GM21528 (cell line): Measurements from ENCODE around the gene GALNT3.

Experiments
- ATAC-seq: cut with Tn5 transposase; IDR thresholded peaks from one replicate; pipeline ENCODE4 v1.9.1; 2021; ENCODE audit warnings: mild to moderate bottlenecking, moderate library complexity; ENCODE audit not compliant: unreplicated experiment, low FRiP score

The GALNT3 gene

DNA sequence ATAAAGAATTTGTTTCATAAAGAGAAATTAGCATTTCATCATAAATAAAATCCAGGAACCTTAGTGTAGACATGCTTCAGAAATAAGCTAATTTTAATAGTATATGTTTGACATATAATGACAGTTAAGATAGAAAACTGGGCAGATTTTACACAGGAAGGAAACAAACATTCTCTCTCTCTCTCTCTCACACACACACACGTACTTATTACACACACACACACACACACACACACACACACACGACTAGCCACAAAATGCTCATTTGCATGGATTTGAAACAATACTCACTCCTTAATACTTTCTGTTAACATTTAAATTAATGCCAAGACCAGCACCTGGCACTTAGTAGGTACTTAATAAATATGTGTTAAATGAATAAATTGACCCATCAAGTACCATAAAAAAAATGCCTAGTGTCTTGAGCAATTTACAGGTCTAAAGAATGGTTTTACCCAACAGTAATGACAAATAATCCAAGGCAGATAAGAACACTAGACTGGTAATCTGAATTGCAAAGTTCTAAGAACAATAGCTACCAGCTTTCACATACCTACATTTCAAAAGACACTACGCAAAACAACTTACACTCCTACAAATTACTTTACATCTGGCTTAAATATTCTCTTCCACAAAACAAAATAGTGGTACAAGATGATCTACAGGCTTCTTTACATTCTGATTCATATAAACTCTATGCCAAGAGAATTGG is 2.9 kb upstream of the GALNT3 start:
- ATAC-seq = no peak

DNA sequence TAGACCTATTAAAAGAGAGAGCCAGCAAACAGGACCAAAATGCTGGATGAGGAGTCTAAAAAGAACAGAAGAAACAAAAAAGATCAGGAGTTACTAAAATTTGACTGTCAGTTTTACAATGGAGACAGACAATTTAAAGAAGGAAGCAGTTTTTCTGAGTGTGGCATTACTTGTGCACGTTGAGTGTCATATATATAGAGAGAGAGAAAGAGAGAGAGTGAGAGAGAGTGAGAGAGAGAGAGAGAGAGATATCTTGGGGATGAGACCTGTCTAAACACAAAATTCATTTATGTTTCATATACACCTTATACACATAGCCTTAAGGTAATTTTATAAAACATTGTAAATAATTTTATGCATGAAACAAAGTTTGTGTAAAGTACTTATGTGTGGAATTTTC is 2.1 kb upstream of the GALNT3 start:
- no peak for ATAC-seq

DNA sequence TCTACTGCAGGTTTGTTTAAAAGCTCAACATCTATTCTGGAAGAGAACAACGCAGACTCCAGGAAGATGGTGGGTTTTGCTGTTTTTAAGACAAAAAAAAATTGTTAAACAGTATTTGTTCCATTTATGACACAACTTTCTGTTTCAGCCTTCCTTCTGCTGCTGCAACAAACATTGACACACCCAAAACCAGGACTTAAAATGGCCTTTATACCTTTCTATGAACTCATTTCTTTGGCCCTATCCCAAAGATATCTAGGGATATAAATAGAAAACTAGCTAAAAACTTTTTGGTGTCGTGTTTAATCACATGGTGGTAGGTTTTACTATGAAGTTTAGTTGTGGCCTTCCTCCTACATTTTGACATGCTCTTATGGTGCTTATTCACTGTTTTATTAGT is 964 bp upstream of the GALNT3 start:
- ATAC-seq = peak; percentile 26

DNA sequence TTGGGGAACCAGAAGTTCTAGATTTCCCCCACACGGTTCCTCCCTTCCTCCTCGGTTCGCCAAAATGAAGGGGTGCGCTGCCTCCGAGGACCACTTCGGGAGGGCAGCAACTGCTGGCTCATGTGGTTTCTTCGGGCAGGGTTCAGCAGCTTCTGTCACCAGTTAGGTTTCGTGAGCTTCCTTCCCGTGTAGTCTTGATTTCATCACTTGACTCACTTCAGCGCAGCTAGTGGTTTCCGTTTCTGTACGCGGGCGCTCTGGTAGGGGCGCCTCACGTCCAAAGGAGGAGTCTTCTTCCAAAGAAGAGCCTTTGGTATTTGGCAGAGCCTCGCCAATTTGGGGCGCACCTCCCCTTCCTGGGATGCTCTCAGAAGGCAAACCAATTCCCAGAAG is 485 bp upstream of the GALNT3 start:
- peak; percentile 99 for ATAC-seq

DNA sequence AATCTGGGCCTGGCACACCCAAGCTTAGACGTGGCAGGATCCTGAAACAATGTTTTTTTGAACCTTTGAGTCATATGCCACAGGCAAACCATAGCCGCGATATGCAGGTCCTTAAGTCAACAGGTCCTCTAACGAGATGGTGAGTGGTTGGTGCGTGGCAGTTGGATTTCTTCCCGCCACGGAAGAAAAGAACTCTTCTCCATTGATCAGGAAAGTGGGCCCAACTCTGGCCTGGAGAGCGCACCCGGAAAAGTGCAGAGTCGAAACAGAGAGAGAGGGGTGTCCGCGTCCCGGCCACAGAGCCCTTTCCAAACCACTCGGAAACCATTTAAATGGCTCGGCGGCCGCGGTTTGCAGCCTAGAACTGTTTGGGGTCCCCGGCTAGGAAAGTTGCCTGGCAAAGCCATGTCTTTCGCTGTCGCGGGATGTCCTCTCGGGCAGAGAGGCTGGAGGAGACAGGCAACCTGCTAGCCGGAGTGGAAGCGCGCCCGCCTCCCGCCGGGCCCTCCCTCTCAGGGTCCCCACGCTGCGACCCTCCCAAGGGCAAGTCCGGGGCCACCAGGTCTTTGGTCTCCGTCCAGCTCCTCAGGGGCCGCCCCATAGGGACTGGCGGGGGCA is 777 bp downstream of the GALNT3 start:
- peak; percentile 5 for ATAC-seq

DNA sequence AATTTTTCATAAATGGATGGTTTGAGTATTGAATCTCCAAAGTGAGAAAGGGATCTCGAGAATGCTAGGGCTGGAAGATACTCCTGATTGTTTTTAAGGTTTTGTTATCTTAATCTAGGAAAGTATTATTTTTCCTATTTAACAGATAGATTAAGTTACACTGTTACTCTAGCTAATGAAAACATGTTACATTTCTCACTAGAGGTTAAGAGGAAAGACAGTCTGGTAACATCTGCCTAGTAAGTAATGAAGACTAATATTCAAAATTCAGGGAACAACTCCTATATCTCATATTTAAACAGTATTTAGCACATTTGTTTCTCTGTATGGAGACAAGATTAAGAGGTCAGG is 2.0 kb downstream of the GALNT3 start:
- ATAC-seq = no peak

DNA sequence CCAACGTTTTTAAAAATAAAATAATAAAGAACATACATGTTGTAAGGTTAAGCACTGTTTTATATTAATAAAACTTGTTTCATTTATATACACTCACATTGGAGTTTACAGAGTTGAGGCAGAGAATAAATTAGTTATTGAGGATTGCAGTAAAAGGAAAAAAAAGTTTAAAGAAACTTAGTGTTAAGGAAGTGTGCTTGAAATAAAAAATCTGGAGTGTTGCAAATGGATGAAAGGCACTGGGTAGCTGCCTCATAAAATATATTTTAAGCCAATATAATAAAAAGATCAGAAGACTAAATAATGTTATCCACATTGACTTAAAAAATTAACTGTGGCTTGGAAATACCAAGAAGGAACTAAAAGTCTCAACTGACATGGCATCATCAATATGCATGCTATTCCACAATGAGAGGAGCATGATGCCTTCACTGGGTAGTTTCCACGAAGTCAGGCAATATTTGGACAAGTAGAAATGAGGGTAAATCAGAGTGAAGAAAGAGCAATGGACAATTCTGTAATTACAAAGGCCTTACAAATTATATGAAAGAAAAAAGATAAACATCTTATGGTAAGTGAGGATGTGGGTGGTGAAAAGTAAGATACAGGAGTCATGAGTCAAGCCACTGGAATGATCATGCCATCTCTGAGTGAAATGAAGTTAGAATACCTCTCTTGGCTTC is 2.5 kb downstream of the GALNT3 start:
- no peak for ATAC-seq

DNA sequence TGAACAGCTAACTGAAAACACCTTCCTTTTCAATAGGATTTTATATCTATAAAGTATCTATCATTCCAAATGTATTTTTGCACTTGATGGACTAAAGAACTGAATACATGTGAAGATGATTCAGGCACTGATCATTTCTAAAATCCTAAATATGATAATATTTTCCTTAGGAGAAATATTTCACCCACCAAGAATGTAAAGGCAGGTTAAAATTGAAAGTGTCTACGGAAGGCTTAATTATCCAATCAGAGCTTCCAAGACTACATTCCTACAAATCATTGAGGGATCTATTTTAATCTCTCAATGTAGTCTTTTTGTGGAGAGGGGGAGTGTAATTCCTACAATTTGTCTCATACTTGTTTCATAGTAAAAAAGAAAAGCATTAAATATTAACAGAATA is 3.6 kb downstream of the GALNT3 start:
- no peak for ATAC-seq

DNA sequence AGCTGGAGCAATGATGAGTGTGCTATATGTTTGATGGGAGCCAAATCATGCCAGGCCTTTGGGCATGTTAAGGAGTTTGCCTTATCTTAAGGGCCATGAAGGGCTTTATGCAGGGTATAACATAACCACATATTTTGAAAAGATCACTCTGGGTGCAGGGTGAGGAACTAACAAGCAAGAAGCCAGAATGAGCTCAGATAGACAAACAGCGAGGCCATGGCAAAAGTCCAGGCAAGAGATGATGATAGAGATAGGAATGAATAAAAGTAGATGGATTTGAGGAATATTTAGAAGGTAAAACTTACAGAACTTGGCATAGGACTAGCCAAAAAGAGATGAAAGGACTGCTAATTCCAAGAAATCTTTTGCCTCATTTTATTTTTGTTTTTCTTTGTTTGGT is 6.7 kb downstream of the GALNT3 start:
- ATAC-seq = no peak

DNA sequence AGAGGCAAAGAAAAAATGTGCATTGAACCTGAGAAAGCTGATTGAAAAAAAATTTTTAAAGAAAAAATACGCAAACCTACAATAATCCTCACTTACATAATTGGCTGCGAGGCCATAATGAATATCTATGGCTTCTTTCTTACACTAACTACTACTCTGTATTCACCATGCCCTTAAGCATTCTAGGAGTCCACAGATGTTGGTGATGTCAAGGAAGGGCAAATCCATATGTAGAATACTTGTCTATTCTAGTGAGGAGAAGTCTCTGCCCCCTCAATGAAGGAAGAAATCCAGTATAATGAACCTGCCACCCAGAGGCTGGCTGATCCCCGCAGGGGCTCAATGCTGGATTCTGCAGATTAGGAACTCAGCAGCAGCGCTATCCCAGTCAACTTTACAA is 14.3 kb downstream of the GALNT3 start:
- ATAC-seq = no peak

DNA sequence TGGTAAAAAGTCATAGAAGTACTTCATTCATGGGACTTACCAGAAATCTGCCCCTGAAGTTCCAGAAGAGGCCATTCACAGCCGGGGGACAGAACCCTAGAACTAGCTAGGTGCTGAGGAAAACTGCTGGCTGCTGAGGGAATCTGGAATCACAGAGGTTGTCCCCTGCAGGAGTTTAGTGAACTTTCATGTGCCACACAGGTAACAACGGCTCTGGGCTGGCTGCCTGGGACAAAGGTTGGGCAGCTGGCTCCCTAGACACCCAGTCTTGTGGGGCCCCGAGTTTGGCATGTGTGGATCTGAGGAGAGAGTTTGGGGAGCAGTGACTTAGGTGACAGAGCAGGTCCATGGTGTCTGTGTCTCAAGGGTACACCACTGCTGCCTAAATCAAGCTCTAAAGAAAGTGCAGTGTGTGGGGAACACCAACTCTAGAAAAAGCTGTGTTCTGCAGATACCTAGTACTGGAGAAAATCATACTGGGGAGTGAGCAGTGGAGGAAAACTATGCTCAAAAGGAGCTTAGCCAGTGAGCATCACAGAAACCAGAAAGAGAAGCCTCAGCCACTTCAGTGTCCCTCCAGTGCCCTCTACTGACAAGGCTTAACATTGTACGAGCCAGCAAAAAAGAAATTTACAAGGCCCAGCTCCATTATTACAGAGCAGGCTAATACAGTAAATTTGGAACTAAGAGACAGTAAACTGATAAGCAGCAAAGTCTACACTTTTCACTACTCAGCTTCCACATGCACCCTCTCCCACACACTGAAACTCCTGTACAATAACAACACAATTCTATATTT is 15.2 kb downstream of the GALNT3 start:
- no peak for ATAC-seq

DNA sequence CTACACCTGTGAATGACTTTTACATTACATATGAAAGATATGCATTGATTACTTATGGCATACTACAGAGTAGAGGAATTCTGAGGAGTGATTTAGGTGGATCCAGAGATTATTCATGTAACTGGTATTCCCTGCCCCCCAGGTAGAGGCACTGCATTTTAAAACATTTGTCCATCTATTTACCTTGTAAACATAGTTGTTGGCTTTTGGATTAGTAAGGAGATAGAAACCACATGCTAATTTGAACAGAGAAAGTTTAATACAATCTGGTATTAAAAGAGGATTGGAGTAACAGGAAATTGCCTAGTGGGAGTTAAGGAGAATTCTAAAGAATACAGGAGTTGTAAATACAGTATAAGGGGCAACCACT is 15.9 kb downstream of the GALNT3 start:
- ATAC-seq = no peak

DNA sequence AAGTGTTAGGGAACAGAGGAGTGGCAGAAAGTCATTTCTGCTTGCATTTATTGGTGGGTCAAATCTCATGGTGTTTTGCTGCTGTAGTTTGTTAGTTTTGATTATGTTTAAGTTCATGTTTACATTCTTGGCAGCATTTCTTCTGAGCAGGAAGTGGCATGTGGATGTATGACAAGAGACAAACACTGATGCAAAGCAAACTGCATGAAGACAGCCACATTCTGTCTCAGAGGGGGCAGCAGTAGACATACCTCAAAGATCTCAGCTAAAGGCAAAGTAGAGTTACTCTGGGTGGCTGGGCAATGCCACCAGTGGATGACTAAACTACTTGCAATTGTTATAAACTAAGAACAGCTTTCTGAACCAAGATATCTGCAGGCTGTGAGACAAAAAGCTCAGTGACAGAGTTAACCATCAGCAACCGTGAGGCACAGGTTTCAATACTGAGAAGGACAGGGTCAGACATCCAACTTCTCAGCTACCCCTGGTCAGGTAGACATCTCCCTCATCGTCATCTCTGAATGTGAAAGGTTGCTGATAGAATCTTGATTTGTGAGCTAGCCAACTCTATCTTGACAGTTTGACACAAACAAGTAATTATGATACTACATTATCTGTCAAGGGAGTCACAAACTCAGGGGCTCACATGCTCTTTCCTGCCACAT is 16.4 kb downstream of the GALNT3 start:
- no peak for ATAC-seq

DNA sequence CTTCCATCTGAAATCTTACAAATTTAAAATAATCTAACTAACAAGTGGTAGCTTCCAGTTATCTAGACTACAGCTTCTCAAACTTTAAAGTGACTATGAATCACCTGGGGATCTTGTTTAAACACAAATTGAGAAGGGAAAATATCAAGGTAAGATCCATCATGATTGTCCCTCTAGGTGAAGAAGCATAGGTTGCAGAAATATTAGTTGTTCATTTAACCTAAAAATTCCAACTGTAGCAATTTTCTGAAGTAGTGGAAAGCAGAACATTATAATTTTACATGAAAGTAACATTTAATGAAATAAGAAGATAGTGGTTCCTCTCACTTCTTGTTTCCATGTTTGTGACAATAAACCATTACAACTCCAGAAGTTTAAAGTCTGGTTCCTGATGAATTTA is 17.3 kb downstream of the GALNT3 start:
- ATAC-seq = no peak

DNA sequence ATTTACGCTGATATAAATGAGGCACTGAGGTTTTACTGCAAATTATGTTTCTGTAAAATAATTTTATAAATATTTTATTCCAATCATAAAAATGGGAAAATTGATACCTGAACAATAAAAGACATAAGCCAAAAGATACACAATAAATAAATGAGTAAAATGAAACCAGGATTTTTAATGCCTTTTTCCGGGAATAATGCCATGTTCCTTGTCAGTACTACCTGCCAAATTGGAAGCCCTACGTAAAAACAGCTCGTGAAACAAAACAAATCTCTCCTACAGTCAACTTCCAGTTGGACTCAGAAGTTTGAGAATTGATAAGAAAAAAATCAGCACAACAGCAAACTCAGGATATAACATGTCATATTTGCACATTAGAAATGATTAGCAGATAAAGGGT is 18.0 kb downstream of the GALNT3 start:
- ATAC-seq = no peak

DNA sequence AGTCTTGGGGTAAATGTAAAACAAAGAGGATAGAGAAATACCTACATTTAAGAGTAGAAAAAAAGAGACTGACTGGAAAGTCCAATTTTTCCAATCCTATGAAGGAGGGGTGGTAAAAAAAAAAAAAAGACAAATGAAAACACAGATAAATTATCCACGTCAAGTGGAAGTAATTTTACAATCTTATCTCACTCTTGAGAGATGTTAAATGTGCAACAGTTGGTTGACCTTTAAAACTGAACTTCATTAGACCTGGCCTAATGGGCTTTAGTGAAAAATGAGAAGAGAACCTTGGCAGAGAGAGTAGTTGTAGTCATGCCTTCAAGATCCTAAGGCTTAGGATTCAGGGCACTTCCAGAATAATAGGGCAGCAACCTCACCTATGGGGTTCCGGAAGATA is 20.4 kb downstream of the GALNT3 start:
- ATAC-seq = no peak

DNA sequence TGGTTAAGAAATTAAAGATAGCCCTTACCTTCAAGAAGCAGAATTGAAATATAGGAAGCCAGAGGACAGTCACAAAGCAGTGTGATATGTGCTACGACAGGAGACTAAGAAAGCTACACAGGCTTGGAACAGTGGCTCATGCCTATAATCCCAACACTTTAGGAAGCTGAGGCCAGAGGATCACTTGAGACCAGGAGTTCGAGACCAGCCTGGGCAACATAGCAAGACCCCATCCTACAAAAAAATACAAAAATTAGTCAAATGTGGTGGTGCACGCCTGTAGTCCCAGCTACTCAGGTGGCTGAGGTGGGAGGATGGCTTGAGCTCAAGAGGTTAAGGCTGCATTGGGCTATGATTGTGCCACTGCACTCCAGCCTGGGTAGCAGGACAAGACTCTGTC is 21.9 kb downstream of the GALNT3 start:
- ATAC-seq = no peak

DNA sequence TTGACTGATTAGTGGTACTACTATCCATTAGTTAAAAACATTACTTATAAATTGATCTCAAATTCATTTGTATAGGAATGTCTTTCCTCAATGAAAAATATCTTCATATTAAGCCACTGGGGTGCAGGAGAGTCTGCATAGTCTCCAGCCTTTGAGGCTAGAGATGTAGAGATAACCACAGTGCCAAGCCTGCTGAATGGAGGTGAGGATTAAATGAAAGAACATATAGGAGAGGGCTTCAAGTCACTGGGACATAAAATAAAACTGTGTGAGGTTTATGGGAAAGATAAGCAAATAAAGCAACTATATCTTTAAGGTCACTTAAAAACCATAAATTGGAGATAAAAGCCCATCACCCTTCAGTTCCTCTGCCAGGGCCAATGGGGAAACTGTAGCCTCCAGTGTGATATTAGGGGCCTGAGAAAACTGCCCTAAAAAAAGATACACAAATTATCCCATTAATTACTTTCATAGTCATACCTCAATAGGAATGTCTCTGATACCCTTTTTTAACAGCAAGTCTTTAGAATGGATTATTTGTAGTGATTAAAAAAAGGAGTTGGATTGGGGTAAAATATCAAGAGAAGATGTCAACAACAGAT is 27.6 kb downstream of the GALNT3 start:
- no peak for ATAC-seq

DNA sequence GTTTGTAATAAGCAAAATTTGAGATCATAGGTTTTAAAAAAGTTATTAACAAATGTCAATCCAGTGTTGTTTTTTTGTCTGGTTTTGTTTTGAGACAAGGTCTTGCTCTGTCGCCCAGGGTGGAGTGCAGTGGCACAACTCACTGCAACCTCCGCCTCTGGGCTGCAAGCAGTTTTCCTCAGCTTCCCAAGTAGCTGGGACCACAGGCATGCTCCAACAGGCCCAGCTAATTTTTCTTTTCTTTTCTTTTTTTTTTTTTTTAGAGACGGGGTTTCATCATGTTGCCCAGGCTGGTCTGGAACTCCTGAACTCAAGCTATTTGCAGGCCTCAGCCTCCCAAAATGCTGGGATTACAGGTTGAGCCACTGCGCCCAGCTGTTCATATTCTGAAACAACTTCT is 31.3 kb downstream of the GALNT3 start:
- ATAC-seq = no peak

DNA sequence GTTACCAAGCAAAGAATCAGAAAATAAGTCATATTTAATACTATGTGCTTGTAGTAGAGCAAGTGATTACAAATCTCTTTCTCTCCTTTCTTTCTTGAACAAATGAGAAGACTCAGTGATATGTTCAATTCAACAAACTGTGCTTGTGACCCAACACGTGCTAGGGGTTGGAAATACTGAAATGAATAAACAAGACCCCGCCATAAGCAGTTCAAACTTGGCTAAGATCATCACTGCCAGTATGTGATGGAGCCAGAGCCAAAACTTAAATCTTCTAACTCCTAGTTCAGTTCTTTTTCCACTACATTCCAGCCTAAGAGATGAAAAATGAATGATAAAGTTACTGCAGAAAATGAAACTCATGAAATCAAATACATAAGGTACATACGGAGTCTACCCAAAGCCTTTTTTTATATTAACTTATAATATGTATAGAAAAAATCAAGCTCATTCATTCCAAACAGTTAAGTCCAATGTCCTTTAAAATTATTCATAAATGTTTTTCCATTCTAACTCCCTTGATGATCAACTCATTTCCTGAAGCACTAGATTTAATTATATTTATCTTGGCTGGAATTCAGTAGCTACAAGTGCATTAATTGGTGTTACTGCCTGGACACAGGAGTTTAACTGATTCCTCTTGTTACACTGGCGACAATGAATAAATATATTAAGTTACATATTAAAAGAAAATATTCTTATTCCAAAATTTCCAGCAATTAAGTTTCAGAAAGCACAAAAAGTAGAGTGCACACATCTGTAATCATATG is 36.0 kb downstream of the GALNT3 start:
- no peak for ATAC-seq
